HG03520 (cell line): ENCODE measurements around the gene ADAMTSL4.

Experiments used
- ATAC-seq: cut with Tn5 transposase; IDR thresholded peaks from one replicate; pipeline ENCODE4 v1.9.1; 2021; ENCODE audit warnings: mild to moderate bottlenecking, moderate library complexity; ENCODE audit not compliant: unreplicated experiment

The ADAMTSL4 gene

GRCh38 chr1:150534002-150534401 lies 15.2 kb upstream of the ADAMTSL4 start:
- no peak for ATAC-seq

DNA sequence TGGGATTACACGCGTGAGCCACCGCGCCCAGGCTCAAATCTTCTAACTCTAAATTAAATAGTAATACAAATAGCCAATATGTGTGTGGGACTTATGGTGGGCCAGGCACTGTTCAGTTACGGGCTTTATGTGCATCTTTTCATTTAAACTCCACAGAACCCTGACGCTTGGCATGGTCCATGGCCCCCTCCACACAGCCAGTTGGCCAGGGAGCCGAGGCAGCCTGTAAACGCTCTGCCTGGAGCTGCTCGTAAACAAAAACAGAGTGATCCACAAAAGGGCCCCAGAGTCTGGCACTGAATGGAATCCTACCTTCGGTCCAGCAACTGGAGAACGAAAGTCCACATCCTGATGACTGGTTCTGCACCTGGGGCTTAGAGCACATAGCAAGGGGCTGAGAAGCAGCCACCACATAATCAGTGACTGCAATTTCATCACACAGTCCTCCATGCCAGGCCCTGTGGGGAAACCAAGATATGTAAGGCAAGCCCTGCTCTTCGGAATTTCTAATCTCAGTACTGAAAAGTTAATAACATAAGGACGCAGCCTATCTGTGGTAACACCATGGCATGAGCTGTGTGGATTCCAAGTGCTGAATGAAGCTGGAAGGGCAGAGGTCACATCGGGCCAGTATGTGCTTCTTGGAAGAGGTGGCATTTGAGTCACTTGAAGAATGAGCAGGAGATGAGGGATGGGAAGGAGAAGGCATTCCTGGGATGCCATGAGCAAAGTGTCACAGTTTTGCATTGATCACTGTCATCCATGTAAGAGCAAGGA lies 13.5 kb upstream of the ADAMTSL4 start:
- no peak for ATAC-seq

- ATAC-seq, result no peak
Observed at GRCh38 chr1:150536836-150537731, 12.1 kb upstream of the ADAMTSL4 start.

GRCh38 chr1:150537732-150538684 lies 11.2 kb upstream of the ADAMTSL4 start:
- no peak for ATAC-seq

DNA sequence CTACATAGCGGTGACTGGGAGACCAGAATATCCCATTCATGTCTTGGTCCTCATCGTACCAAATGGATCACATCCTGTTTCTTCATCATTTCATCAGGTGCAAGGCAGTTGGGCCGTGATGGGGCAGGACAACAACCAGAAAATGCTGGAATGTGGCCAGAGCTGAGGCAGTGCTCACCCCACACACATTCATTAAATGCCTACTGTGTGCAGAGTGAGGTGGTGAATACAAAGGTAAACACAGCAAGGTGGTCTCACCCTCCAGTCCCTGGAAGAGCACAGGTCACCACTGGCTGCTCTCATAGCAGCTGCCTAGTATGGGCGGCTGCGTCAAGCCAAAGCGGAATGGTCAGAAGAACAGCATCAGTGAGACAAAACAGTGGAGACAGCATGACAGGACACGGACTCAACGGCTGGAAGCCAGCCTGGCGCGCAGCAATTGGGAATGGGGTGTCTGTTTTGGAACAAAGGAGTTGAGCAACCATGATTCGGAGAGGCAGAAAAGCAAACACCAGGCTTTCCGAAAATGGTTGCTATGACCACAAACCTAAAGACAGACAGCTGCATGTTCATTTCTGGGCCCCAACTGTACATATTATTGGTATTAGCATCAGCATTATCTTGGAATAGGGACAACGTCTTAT lies 5.6 kb upstream of the ADAMTSL4 start:
- no peak for ATAC-seq

DNA sequence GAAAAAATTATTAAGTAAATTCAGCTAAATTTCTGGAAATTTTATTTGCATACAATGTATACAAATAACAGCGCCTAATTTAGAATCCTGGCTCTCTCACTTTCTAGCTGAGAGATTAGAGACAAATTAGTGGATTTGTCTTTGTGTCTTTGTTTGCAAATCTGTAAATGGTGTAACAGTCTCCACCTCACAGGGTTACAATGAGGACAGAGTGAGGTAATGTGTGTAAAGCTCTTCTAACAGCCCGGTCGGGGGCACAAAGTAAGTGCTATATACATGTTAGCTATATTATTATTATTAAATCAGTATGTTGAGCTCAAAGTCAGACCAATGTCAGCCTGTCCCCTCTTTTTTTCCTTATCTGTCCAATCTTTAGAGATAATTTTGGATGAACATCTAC lies 5.0 kb upstream of the ADAMTSL4 start:
- no peak for ATAC-seq

GRCh38 chr1:150545486-150546032 lies 3.6 kb upstream of the ADAMTSL4 start:
- no peak for ATAC-seq

DNA sequence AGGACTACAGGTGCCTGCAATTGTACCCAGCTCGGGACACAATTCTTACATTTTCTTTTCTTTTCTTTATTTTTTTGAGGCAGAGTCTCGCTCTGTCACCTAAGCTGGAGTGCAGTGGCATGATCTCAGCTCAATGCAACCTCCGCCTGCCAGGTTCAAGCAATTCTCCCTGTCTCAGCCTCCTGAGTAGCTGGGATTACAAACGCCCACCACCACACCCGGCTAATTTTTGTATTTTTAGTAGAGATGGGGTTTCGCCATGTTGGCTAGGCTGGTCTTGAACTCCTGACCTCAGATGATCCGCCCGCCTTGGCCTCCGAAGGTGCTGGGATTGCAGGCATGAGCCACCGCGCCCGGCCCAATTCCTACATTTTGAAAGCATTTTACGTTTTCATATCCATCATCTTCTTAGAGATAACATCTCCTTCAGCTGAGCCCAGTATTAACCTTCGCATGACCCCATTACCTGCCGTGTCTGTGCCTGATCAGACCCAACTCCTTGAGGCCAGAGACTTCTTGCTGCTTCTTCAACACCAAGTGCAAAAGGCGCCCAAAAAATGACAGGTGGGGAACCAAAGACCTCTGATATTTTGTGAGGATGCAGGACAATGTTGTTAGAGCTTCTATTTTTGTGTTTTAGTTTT lies 2.8 kb upstream of the ADAMTSL4 start:
- ATAC-seq, result no peak

GRCh38 chr1:150548324-150548631 lies 930 bp upstream of the ADAMTSL4 start:
- no peak for ATAC-seq

DNA sequence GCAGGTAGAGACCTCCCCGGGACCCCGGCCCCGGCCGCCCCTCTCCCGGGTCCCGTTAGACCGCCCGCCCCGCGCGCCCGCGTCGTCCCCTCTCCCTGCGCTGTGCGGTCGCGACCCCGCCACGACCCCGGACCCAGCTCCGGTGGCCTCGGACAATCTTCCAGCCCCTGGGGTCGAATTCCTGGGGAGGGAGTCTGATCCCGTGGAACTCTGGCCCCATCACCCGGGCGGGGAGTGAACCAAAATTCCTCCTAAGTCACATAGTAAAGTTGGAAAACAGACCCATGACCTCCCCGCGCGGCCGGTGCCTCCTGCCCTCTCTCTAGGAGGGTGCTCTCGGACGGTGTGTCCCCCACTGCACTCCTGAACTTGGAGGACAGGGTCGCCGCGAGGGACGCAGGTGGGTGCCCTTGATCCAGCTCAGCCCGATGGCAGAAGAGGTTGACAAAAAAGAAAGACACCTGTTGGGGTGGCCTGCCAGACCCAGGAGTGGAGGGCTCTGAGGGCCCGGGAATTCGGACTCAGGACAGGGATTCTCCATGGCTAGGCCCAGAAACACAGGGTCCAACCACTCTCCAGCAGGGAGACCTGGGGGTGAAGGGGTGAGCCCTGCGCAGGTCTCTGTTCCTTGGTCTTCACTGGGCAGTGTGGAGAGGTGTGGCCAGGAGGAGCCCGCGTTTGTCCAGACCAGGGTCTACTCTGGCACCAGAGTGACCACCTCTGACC lies 451 bp downstream of the ADAMTSL4 start:
- ATAC-seq, result no peak

DNA sequence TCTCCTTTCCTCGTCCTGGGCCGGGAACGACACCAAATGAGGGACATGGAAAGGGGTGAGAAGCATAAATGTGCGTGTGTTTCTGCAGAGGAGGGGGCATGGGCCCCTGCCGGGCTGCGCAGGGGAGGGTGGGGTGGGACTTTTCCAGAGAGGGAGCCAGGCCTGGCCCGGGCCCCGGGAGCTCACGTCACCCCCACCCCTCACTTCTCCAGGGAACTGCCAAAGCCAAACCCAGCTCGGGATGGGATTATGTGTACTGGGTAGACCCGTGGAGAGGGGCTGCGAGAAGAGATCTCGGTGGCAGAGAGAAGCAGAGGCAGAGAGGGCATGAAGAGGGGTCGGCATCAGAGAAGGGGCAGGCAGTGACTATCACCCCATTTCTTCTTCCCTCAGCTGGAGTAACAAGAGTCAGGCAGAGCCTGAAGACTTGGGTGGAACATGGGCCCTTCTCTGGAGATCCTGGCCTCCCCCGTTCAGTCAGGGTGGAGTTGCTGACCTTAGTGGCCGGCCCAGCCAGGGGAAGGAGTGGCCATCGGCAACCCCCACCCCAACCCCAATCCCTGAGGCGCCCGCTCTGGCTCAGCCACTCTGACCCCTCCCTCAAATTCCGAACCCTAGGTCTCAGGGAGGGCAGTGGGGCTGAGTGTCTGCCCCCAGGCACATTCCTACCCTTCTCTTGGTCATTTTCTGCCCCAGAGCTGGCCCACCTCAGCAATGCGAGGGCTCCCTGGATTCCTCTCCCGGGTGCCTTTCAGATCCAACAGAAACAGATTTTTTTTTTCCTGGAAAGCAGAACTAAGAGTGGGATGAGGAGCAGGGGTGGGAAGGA lies 1.2 kb downstream of the ADAMTSL4 start:
- ATAC-seq, result no peak

- no peak for ATAC-seq
Observed at GRCh38 chr1:150551051-150551783, 2.0 kb downstream of the ADAMTSL4 start.

DNA sequence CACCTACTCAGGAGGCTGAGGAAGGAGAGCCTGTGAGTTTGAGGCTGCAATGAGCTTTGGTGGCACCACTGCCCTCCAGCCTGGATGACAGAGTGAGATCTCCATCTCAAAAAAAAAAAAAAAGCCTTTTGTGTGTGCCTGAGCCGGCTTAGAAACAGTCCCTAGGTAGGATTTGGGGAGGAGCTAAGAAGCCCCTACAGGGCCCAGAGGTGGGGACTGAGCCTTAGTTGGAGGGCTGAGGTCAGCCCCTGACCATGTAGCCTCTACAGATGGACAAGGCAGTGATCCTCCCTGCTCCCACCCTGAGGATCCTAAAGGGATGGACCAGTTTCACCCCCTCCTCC lies 2.5 kb downstream of the ADAMTSL4 start:
- no peak for ATAC-seq

GRCh38 chr1:150552128-150552910 lies 3.1 kb downstream of the ADAMTSL4 start:
- ATAC-seq, result no peak

- no peak for ATAC-seq
Observed at GRCh38 chr1:150552911-150553289, 3.7 kb downstream of the ADAMTSL4 start.

GRCh38 chr1:150553392-150554085 lies 4.3 kb downstream of the ADAMTSL4 start:
- no peak for ATAC-seq
